Suppressor macrophage (primary cell): ENCODE data around the gene SENP6.
"Not testable (repeated sequence)": the region's sequence is repeated elsewhere in the genome, so short reads cannot be mapped to it uniquely, and the experiment has no call there.

Experiments
- DNase-seq, 4 experiments: peaks; one replicate each; pipeline ENCODE4 v3.0.0-alpha.2; 2020 to 2022
- total RNA-seq, 17 experiments: gene quantifications; one replicate each; lab custom pipeline; 2026; ENCODE audit warnings: mixed read lengths in 6 of 17, inconsistent platforms in 3 of 17; lab: John Stamatoyannopoulos, UW

SENP6 gene, protein sequence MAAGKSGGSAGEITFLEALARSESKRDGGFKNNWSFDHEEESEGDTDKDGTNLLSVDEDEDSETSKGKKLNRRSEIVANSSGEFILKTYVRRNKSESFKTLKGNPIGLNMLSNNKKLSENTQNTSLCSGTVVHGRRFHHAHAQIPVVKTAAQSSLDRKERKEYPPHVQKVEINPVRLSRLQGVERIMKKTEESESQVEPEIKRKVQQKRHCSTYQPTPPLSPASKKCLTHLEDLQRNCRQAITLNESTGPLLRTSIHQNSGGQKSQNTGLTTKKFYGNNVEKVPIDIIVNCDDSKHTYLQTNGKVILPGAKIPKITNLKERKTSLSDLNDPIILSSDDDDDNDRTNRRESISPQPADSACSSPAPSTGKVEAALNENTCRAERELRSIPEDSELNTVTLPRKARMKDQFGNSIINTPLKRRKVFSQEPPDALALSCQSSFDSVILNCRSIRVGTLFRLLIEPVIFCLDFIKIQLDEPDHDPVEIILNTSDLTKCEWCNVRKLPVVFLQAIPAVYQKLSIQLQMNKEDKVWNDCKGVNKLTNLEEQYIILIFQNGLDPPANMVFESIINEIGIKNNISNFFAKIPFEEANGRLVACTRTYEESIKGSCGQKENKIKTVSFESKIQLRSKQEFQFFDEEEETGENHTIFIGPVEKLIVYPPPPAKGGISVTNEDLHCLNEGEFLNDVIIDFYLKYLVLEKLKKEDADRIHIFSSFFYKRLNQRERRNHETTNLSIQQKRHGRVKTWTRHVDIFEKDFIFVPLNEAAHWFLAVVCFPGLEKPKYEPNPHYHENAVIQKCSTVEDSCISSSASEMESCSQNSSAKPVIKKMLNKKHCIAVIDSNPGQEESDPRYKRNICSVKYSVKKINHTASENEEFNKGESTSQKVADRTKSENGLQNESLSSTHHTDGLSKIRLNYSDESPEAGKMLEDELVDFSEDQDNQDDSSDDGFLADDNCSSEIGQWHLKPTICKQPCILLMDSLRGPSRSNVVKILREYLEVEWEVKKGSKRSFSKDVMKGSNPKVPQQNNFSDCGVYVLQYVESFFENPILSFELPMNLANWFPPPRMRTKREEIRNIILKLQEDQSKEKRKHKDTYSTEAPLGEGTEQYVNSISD
- 44.0 to 105 (median 68.0) reads per million in 17 experiments for total RNA-seq

GRCh38 chr6:75601304-75602245 is at the start of gene SENP6:
SENP6 (plus strand) TSS chr6:75601880; CDS start chr6:75602525, 645 bp downstream.
- peak; percentile 77 to 90 (median 82) for DNase-seq

- DNase-seq: no peak
Measured at GRCh38 chr6:75556240-75556639, 45.4 kb upstream of the SENP6 start.

DNA sequence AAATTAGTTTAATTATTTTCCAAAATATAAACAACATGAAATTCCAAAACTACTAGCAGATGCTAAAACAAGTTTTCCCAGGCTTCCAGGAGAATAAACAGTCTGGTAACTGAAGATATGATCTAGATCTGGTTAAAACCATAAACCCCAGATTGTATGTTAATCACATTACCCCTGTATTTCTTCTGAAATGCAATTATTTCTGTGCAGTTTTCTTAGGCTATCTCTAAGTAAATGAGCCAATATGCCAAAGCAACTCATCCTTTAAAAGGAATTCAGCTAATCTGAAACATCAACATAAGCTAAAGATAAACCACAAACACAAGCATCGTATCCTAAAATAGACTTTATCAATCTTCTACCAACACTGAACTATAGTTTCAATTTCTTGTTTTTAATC is 44.6 kb upstream of the SENP6 start:
- DNase-seq: no peak

- DNase-seq: peak; percentile 16 to 49 (median 46)
Measured at GRCh38 chr6:75563032-75563431, 38.6 kb upstream of the SENP6 start.

- DNase-seq: no peak
Measured at GRCh38 chr6:75566137-75566767, 35.4 kb upstream of the SENP6 start.

GRCh38 chr6:75568100-75568499 is 33.6 kb upstream of the SENP6 start:
- DNase-seq: no peak

GRCh38 chr6:75568965-75569364 is 32.7 kb upstream of the SENP6 start:
- DNase-seq: no peak

- DNase-seq: not testable (repeated sequence)
Measured at GRCh38 chr6:75570671-75571070, 31.0 kb upstream of the SENP6 start.

DNA sequence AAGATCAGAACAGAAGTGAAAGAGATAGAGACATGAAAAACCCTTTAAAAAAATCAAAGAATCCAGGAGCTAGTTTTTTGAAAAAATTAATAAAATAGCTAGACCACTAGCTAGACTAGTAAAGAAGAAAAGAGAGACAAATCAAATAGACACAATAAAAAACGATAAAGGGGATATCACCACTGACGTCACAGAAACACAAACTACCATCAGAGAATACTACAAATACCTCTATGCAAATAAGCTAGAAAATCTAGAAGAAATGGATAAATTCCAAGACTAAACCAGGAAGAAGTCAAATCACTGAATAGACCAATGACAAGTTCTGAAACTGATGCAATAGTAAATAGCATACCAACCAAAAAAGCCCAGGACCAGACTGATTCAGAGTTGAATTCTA is 29.6 kb upstream of the SENP6 start:
- no peak for DNase-seq

DNA sequence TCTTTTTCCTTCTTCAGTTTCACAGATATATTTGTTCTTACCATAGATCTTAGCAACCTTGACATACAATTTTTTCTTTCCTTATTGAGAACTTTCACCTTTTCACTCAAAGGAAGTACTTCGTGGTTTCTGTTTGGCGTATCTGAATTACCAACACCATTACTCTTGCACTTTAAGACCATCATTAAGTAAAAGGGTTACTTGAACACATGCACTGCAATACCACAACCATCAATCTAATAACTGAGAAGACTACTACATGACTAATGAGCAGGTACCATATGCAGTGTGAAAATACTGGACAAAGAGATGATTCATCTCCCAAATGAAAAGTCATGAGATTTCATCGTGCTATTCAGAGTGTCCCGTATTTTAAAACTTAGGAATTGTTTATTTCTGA is 21.7 kb upstream of the SENP6 start:
- DNase-seq: no peak

DNA sequence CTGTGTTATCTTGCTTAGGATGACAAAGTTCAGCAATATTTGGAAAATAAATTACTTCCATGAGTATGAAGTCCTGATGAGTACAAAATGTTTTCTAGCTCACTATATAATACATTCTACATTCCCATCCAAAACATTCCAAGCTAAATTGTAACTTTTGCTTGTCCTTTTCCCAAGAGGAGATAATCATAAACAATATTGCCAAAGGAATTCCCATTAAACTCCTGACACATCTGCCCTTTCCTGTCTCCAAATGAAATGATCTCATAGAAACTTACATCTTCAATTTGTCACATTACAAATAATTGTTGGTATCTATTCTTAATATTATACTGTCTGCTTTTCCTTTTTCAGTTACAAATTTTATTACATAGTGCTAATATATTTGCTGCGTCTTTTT is 20.4 kb upstream of the SENP6 start:
- DNase-seq: no peak

DNA sequence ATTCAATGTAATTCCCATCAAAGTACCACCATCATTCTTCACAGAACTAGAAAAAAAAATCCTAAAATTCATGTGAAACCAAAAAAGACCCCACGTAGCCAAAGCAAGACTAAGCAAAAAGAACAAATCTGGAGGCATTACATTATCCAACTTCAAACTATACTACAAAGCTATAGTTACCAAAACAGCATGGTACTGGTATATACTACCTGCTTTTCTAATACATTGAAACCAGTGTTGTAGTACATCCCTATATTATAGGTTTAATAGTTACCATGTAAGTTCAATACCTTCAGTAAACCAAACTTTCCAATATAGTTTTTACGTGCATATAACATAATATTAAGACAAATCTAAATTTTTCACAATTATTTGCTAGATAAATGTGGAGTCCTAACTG is 17.1 kb upstream of the SENP6 start:
- not testable (repeated sequence) for DNase-seq

DNA sequence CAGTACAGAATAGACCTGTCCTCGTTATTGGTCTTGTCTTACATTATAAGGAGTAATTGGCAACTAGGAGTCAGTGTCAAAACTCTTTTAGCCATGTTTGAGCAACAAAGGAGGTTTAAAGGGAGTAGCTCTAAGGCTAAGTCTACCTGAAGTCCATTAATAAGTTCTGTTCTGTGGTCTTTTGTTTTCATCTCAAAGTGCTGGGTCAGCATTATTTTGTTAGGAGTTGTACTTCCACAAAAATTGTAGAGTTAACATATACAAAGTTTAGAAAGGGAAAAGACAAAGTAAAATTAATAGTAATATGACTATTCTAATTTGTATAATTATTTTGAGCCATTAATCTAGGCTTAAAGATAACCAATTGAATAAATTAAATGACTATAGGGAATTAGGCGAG is 12.7 kb upstream of the SENP6 start:
- no peak for DNase-seq

- DNase-seq: no peak
Measured at GRCh38 chr6:75590370-75590769, 11.3 kb upstream of the SENP6 start.

- DNase-seq: not testable (repeated sequence)
Measured at GRCh38 chr6:75596380-75596779, 5.3 kb upstream of the SENP6 start.

DNA sequence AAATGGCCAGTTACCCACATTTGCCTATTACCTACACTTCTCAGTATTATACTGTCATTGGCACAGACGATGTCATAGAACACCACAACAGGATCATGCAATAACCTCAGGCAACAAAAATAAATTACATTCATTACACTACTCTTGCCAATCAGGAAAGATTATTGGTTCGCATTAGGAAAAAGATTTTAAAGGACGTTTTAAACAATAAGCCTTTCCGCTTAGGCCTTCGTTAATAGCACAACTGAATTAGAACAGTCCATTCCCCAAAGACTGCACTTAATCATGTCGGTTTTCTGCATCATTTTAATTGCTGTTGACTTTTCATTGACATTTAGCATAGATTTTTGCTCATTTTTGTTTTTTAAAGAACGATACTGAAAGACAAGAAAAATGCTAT is 912 bp upstream of the SENP6 start:
- peak in 1 of 4 experiments; percentile 15 for DNase-seq

GRCh38 chr6:75602246-75603105 is 796 bp downstream of the SENP6 start:
- DNase-seq: peak; percentile 13 to 70 (median 48)

GRCh38 chr6:75603106-75603420 is 1.4 kb downstream of the SENP6 start:
- no peak for DNase-seq

DNA sequence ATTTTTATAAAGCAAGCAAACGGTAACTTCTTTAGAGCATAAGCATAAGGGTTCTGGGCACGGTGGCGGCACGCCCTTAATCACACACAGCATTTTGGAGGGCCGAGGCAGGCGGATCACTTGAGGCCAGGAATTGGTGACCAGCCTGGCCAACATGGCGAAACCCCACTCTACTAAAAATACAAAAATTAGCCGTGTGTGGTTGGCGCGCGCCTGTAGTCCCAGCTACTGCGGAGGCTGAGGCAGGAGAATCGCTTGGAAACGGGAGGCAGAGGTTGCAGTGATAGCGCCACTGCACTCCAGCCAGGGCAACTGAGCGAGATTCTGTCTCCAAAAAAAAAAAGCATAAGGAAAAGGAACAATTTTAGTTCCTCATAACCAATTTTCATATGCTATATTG is 2.6 kb downstream of the SENP6 start:
- DNase-seq: no peak

DNA sequence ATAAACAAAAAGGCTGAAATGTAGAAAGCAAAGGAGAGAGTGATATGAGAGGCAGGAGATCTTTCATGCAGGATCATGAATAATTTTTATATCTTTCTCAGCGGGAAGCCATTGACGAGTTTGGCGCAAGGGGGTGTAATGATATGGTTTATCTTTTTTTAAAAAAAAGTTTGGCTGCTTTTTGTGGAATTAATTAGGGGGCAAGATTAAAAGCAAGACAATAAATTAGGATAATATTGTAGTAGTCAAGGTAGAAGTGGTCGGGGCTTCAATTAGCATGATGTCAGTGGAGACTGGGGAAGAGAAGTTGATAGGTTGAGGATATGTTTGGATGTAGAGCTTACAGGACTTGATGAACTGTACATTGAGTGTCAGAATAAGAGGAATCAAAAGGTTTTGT is 4.0 kb downstream of the SENP6 start:
- no peak for DNase-seq

GRCh38 chr6:75608304-75608703 is 6.6 kb downstream of the SENP6 start:
- DNase-seq: no peak
